Dermis microvascular lymphatic vessel endothelial cell (primary cell): ENCODE data around the gene SEC16A. TPM values are rescaled to one million over a fixed set of nuclear protein-coding genes. Genes with fewer than 3 reads are reported as not detected.

Experiments
- DNase-seq, 2 donors: peaks; one replicate each; pipeline versions ENCODE4 v3.0.0 to v3.0.0-alpha.2; 2010; ENCODE audit warnings: low read depth in 2 of 2
- total RNA-seq: library from RNA; depleted of rRNA; stranded (reverse); fragments of >200 nt; gene quantifications from 2 replicates; pipeline ENCODE4 v1.2.1, GENCODE V29; 2014

Gene SEC16A
- total RNA-seq, 1 donor from 2014 or later = 12.1 TPM

- no peak for DNase-seq
Measured at GRCh38 chr9:136402067-136402466, 80.8 kb downstream of the SEC16A start.

GRCh38 chr9:136401173-136401922, 81.5 kb downstream of the SEC16A start:
- no peak for DNase-seq

- DNase-seq = peak; percentile 73 to 89
Measured at GRCh38 chr9:136400038-136400834, 82.6 kb downstream of the SEC16A start, which contains the start of gene SNAPC4. Gene SNAPC4, minus strand, starts transcription at chr9:136400170. Its CDS starts 1,742 bp downstream, at chr9:136398428.

- DNase-seq = peak in 1 of 2 donors; percentile 40
Measured at GRCh38 chr9:136399176-136400037, 83.4 kb downstream of the SEC16A start.

GRCh38 chr9:136398286-136398685, 84.6 kb downstream of the SEC16A start:
- no peak for DNase-seq

- DNase-seq = no peak
Measured at GRCh38 chr9:136397643-136398042, 85.2 kb downstream of the SEC16A start.

GRCh38 chr9:136396219-136396515, 86.7 kb downstream of the SEC16A start:
- no peak for DNase-seq

- no peak for DNase-seq
Measured at GRCh38 chr9:136395345-136396218, 87.3 kb downstream of the SEC16A start.

GRCh38 chr9:136395020-136395340, 87.9 kb downstream of the SEC16A start:
- DNase-seq = no peak

GRCh38 chr9:136394312-136395019, 88.4 kb downstream of the SEC16A start:
- DNase-seq = no peak

GRCh38 chr9:136393531-136393930, 89.3 kb downstream of the SEC16A start:
- DNase-seq = no peak

- DNase-seq = no peak
Measured at GRCh38 chr9:136392538-136393449, 90.0 kb downstream of the SEC16A start.

GRCh38 chr9:136391737-136392537, 90.9 kb downstream of the SEC16A start:
- DNase-seq = no peak

Other genes with a start within 250 kb of the SEC16A start
- 5.1 and 6.4 TPM in 2 replicates for gene QSOX2, start 237.2 kb downstream of the SEC16A start, total RNA-seq
- gene CCDC187, start 178.9 kb downstream of the SEC16A start, total RNA-seq = under 0.01 TPM in 1 of 2 replicates, not detected in the other
- gene GPSM1, start 155.5 kb downstream of the SEC16A start, total RNA-seq = 16.2 and 28.2 TPM in 2 replicates
- 12.5 and 15.0 TPM in 2 replicates for gene DNLZ, start 119.3 kb downstream of the SEC16A start, total RNA-seq
- 0.13 and 0.26 TPM in 2 replicates for gene CARD9, start 109.4 kb downstream of the SEC16A start, total RNA-seq
- gene SNAPC4, start 82.9 kb downstream of the SEC16A start, total RNA-seq = 3.5 and 5.6 TPM in 2 replicates
- 19.9 and 22.9 TPM in 2 replicates for gene ENTR1, start 72.4 kb downstream of the SEC16A start, total RNA-seq
- gene PMPCA, start 72.4 kb downstream of the SEC16A start, total RNA-seq = 36.8 and 42.4 TPM in 2 replicates
- 3.2 and 6.4 TPM in 2 replicates for gene INPP5E, start 43.2 kb downstream of the SEC16A start, total RNA-seq
- gene NOTCH1, start 63.0 kb upstream of the SEC16A start, total RNA-seq = 70.2 and 159 TPM in 2 replicates
- gene EGFL7, start 179.9 kb upstream of the SEC16A start, total RNA-seq = 330 and 460 TPM in 2 replicates
- 38.3 and 47.9 TPM in 2 replicates for gene AGPAT2, start 204.4 kb upstream of the SEC16A start, total RNA-seq
- 70.8 and 93.8 TPM in 2 replicates for gene DIPK1B, start 229.5 kb upstream of the SEC16A start, total RNA-seq